Epithelial cell of esophagus (primary cell): Measurements from ENCODE around the gene SPAM1.
"Not testable (repeated sequence)": the region's sequence is repeated elsewhere in the genome, so short reads cannot be mapped to it uniquely, and the experiment has no call there.

ENCODE experiments used
- DNase-seq: peaks from one replicate; pipeline ENCODE4 v3.0.0; 2010; ENCODE audit warnings: low read depth
- H3K4me3 ChIP-seq: 2 replicates; pipeline ENCODE4 v1.5.1; 2011; ENCODE audit warnings: mild to moderate bottlenecking, low read length, control low read depth
- TF ChIP-seq, protein P1 (sequence below): IDR thresholded peaks from 2 replicates; pipeline ENCODE4 v1.5.1; 2011; ENCODE audit warnings: low read depth, mild to moderate bottlenecking, low read length, control low read depth, inconsistent platforms; ENCODE audit not compliant: insufficient read depth; ENCODE audit errors: missing control alignments

SPAM1 gene, protein sequence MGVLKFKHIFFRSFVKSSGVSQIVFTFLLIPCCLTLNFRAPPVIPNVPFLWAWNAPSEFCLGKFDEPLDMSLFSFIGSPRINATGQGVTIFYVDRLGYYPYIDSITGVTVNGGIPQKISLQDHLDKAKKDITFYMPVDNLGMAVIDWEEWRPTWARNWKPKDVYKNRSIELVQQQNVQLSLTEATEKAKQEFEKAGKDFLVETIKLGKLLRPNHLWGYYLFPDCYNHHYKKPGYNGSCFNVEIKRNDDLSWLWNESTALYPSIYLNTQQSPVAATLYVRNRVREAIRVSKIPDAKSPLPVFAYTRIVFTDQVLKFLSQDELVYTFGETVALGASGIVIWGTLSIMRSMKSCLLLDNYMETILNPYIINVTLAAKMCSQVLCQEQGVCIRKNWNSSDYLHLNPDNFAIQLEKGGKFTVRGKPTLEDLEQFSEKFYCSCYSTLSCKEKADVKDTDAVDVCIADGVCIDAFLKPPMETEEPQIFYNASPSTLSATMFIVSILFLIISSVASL

DNA sequence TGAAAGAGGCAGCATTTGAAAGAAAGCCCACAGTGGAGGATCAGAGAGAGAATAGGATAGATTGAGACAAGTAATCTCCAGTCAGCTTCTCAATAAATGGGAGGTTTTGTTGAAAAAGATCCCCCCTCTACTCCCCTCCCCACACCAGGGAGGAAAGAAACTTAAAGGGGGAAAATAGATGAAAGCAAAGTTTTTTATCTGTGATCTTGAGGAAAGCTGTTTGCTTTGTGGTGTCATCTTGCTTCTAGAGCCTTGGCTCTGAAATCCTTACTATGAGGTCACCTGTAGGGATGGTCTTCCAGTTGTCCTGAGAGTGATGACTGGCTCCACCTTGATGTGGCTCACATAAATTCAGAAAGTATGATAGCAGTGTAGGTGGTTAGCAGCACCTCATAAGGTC is at the start of gene SPAM1:
Gene SPAM1 (plus strand): TSS at position 301 of the 400 bp plus-strand sequence. CDS start 28,330 bp downstream, outside the sequence.
- TF ChIP-seq, protein P1, sequence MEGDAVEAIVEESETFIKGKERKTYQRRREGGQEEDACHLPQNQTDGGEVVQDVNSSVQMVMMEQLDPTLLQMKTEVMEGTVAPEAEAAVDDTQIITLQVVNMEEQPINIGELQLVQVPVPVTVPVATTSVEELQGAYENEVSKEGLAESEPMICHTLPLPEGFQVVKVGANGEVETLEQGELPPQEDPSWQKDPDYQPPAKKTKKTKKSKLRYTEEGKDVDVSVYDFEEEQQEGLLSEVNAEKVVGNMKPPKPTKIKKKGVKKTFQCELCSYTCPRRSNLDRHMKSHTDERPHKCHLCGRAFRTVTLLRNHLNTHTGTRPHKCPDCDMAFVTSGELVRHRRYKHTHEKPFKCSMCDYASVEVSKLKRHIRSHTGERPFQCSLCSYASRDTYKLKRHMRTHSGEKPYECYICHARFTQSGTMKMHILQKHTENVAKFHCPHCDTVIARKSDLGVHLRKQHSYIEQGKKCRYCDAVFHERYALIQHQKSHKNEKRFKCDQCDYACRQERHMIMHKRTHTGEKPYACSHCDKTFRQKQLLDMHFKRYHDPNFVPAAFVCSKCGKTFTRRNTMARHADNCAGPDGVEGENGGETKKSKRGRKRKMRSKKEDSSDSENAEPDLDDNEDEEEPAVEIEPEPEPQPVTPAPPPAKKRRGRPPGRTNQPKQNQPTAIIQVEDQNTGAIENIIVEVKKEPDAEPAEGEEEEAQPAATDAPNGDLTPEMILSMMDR = no peak
- no peak within 1 kb of the TSS for H3K4me3 ChIP-seq
- DNase-seq = no peak

DNA sequence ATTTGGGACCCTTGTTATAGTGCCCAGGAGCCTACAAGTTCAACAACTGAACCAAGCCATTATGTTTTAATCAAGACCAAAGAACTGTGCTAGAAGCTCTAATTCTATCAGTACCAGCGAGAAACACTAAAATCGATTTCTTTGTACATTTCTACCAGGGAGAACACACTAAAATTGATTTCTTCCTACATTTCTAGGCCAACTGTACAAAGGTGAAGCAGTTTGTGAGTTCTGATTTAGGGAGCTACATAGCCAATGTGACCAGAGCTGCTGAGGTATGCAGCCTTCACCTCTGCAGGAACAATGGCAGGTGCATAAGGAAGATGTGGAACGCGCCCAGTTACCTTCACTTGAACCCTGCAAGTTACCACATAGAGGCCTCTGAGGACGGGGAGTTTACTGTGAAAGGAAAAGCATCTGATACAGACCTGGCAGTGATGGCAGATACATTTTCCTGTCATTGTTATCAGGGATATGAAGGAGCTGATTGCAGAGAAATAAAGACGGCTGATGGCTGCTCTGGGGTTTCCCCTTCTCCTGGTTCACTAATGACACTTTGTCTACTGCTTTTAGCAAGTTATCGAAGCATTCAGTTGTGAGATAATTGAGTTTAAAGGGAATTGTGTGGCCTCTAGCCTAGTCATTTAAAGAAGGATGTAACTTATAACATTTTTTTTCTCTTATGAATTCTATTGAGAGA is 48.3 kb upstream of the SPAM1 start:
- TF ChIP-seq, protein P1 = no peak
- no peak overlapping the region for H3K4me3 ChIP-seq
- DNase-seq = no peak

DNA sequence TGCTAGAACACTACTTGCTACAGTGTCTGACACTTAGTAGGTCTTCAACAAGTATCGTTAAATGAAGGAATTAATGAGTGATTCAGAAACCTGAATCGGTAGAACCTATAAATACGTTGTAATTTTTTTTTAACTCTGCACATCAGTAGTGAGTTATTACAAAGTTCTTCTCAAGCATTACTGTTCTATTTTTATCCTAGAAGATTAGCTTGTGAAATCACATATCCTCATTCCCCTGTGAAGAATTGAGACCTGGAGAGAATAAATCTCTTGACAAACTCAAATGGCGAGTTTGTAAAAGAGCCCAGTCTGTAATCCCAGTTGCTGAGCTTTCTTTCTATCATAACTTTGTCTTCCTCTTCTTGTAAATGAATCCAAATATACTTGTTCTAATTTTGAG is 45.4 kb upstream of the SPAM1 start:
- TF ChIP-seq, protein P1 = no peak
- DNase-seq = no peak
- no peak overlapping the region for H3K4me3 ChIP-seq

DNA sequence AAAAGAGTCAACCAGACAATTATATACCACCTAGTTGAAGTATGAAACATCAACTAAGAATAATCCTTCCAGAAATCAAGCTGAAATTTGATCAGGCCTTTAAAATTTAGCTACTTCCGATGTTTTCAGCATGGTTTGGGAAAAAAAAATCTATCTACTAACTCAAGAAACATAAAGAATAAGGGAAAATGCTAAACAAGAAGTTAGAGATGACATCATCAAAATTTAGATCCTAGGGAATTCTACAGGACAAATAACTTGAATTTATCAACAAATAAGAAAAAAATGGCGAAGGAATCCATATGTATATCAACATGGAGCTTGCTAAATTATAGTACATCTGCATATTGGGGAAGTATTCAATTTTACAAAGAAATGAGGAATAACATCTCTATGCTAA is 43.7 kb upstream of the SPAM1 start:
- DNase-seq = no peak

DNA sequence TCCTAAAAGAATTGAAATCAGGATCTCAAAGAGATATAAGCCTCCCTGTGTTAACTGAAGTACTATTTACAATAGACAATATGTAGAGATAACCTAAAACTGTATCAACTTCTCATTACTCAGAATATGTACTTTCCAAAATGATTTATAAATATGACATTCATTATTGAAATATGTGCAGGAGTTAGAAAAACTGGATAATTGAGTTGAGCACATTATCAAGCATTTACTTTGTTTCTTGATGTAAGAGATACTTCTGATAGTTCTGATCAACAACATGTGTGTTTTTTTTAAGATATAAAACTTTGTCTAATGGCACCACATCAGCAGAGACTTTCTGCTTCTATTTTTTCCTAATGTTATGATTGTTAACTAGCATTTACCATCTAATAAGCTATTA is 41.9 kb upstream of the SPAM1 start:
- TF ChIP-seq, protein P1 = no peak
- H3K4me3 ChIP-seq = no peak overlapping the region
- DNase-seq = no peak

More for the DNA sequence above, 43.7 kb upstream of the SPAM1 start:
- TF ChIP-seq, protein P1 = no peak
- no peak overlapping the region for H3K4me3 ChIP-seq

DNA sequence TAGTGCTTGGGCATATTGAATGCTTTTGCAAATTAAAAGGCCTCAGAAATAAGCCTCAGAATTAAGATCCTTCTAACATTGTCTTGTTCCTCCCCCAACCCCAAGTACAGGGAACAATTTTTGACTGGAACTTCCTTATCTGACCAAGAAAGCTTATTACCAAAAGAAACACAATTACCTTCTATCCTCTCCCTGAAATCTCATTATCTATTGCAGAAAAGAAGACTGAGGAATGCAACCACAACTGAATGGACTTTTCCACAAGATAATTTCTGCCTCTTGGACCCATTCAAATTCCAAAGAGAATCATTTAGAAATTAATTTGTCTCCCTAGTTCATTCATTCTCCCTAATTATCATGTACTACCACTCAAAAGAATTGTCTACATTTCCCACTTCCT is 36.8 kb upstream of the SPAM1 start:
- DNase-seq = no peak
- TF ChIP-seq, protein P1 = no peak
- no peak overlapping the region for H3K4me3 ChIP-seq

DNA sequence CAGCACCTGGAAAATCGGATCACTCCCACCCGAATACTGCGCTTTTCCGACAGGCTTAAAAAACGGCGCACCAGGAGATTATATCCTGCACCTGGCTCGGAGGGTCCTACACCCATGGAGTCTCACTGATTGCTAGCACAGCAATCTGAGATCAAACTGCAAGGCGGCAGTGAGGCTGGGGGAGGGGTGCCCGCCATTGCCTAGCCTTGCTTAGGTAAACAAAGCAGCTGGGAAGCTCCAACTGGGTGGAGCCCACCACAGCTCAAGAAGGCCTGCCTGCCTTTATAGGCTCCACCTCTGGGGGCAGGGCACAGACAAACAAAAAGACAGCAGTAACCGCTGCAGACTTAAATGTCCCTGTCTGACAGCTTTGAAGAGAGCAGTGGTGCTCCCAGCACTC is 30.3 kb upstream of the SPAM1 start:
- not testable (repeated sequence) for H3K4me3 ChIP-seq, DNase-seq
